Activated CD4-positive, alpha-beta T cell treated with anti-CD3 and anti-CD28 coated beads, Interleukin-2, amount 10 ng/mL, durations not matched to agents 7 days and 5 days (primary cell): ENCODE data around the gene SLAMF8. TPM values are rescaled to one million over a fixed set of nuclear protein-coding genes. Genes with fewer than 3 reads are reported as not detected.

Experiments used
- CTCF ChIA-PET: fragments of 350-600 bp; sonication (Branson Sonifier 250); formaldehyde crosslinking; loops from one replicate; lab custom pipeline; 2021; ENCODE audit warnings: antibody characterized with exemption; lab: Charles Lee
- POLR2A ChIA-PET: fragments of 350-600 bp; sonication (Branson Sonifier 250); formaldehyde crosslinking; loops from one replicate; lab custom pipeline; 2021; ENCODE audit warnings: antibody characterized with exemption; lab: Charles Lee
- DNase-seq: peaks from one replicate; pipeline ENCODE4 v3.0.0-alpha.2; 2020
- H3K27ac Mint-ChIP-seq: one replicate; pipeline ENCODE4 v1.8.0; 2021; ENCODE audit warnings: mild to moderate bottlenecking, moderate library complexity, mixed read lengths
- H3K27me3 Mint-ChIP-seq: one replicate; pipeline ENCODE4 v1.8.0; 2021; ENCODE audit warnings: mixed read lengths
- H3K36me3 Mint-ChIP-seq: one replicate; pipeline ENCODE4 v1.8.0; 2021; ENCODE audit warnings: low read depth, mixed read lengths
- H3K4me1 Mint-ChIP-seq: one replicate; pipeline ENCODE4 v1.8.0; 2021; ENCODE audit warnings: mixed read lengths
- H3K4me3 Mint-ChIP-seq: one replicate; pipeline ENCODE4 v1.8.0; 2021; ENCODE audit warnings: mild to moderate bottlenecking, moderate library complexity, mixed read lengths
- H3K9me3 Mint-ChIP-seq: one replicate; pipeline ENCODE4 v1.8.0; 2021; ENCODE audit warnings: mixed read lengths
- total RNA-seq, 2 experiments: library from RNA; stranded (reverse); gene quantifications; one replicate each; pipeline ENCODE4 v1.2.3, GENCODE V29; 2021

The SLAMF8 gene
- total RNA-seq, 2 experiments from 2014 or later: 0.47 to 0.89 TPM

DNA sequence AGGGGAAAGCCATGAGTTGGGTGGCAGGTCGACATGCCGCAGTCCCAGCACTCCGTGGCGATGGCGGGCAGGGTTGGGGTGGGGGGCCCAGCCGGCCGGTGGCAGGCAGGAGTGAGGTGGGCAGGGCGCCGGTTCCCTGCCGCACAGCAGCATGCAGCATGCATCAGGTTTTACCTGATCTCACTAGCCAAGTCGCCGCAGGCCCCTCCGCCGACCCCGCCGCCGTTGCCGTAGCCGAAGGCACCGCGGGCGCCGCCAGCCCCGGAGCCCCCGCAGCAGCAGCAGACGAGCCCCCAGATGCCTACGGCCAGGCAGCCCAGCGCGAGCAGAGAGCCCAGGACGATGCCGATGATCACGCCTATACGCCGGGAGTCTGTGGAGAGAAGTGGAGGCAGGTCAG lies 29.0 kb downstream of the SLAMF8 start:
- Mint-ChIP-seq H3K27ac (no peak overlapping the region), H3K9me3 (no peaks in the 10 kb centered on the region), H3K4me3 (no peak overlapping the region), H3K27me3 (peaks cover 4% of the 10 kb centered on the region), H3K36me3 (no peaks in the 10 kb centered on the region), H3K4me1 (peaks cover 15% of the 10 kb centered on the region)
- DNase-seq: no peak
- CTCF ChIA-PET: no interaction called here
- POLR2A ChIA-PET: no interaction called here

DNA sequence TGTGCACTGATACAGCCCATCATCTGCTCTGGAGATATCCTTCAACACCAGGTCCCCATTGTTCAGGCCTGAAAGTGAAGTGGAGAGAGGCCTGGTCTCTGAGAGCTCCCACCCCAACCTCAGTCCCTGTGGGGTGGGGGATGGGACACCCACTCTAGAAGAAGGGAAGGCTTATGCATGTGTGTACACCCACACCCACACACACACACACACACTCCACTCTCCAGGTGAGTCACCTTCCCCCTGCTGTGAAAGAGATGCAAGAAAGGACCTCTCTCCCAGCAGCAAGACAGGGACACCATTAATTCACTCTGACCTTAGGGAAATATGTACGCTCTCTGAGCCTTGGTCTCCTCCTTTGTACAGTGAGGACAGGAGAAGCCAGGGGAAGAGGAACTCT lies 29.9 kb downstream of the SLAMF8 start:
- H3K9me3 Mint-ChIP-seq: no peaks in the 10 kb centered on the region
- CTCF ChIA-PET: interaction anchor here (1.3 to 1.5 kb wide), 2 partner anchors 19 to 76 kb away, joined by 3 to 5 read pairs; partner anchors contain the start of gene DUSP23
- peaks cover 3% of the 10 kb centered on the region for H3K27me3 Mint-ChIP-seq
- no peak overlapping the region for H3K4me3 Mint-ChIP-seq
- H3K36me3 Mint-ChIP-seq: no peaks in the 10 kb centered on the region
- H3K4me1 Mint-ChIP-seq: peaks cover 15% of the 10 kb centered on the region
- peak overlapping the region; percentile 10 for H3K27ac Mint-ChIP-seq
- POLR2A ChIA-PET: no interaction called here
- DNase-seq: no peak

DNA sequence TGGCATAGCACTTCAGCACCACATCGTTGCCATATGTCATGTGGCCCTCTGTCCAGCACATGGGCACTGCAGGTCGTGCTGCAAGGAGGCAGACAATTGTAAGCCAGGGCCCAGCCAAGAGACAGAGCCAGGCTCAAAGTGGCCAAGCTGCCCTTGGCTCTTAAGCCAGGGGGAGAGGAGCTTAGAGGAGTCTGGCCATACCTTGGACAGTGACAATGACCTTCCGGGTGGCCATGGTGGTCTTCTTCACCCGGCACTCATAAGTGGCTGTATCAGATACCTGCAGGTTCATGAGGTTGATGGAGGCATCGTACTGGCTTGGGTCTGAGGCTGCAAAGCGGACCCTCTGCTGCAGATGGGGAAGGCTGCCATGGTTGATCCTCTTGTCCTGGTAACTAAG lies 31.2 kb downstream of the SLAMF8 start:
- DNase-seq: no peak
- Mint-ChIP-seq H3K4me1 (peaks cover 13% of the 10 kb centered on the region), H3K9me3 (no peaks in the 10 kb centered on the region), H3K27ac (no peak overlapping the region), H3K27me3 (peaks cover 2% of the 10 kb centered on the region), H3K36me3 (no peaks in the 10 kb centered on the region), H3K4me3 (no peak overlapping the region)
- POLR2A ChIA-PET: no interaction called here
- CTCF ChIA-PET: interaction anchor here (0.7 to 1.3 kb wide), 3 partner anchors 25 to 124 kb away, joined by 3 read pairs; no protein-coding TSS in a partner anchor

DNA sequence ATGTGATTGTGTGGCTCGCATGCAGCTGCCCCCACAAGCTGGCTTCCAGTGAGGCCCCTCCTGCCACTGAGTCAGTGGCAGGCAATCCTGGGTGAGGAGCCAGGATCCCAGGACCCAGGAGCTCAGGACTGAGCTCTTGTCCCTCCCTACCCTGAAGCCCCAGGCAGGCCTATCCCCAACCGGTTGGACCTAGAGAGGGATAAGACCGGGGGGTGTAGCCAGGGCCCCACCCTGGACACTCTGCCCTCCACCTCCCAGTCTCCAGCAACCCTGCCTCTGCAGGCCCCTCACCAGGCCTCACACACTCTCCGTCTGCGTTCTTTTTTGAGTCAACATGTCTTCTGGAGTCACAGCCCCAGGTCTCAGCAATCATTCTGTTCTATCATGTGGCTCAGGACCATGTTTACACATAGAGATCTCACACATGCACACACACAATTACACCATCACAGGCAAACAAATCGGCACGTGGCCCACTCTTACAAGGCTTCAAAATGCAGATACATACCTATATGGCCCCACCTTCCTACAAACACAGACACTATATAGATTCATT lies 33.2 kb downstream of the SLAMF8 start:
- POLR2A ChIA-PET: no interaction called here
- peaks cover 4% of the 10 kb centered on the region for H3K4me1 Mint-ChIP-seq
- H3K36me3 Mint-ChIP-seq: no peaks in the 10 kb centered on the region
- CTCF ChIA-PET: interaction anchor here (0.9 to 3.5 kb wide), 2 partner anchors 8 to 56 kb away, joined by 3 to 10 read pairs; no protein-coding TSS in a partner anchor
- H3K27ac Mint-ChIP-seq: no peak overlapping the region
- H3K27me3 Mint-ChIP-seq: no peaks in the 10 kb centered on the region
- no peak for DNase-seq
- H3K4me3 Mint-ChIP-seq: no peak overlapping the region
- H3K9me3 Mint-ChIP-seq: no peaks in the 10 kb centered on the region

DNA sequence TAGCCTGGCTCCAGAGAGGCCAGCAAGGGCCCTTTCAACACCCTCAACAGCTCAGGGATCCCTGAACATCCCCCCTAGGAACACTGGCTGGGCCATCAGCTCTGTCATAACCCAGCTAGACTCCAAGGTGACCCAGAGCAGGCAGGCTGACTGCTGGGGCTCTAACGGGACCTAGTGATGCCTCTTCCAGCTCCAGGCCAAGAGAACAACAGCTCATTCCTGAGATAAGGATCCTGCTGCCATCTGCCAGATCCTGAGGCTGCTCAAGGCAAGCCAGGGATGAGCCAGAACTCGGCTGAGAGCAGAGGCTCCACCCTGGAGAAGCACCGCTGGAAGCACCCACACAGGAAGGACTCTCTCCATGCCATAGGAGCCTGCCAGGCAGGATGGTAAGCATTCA lies 33.8 kb downstream of the SLAMF8 start:
- no peak for DNase-seq
- Mint-ChIP-seq H3K4me1 (no peaks in the 10 kb centered on the region), H3K27ac (no peak overlapping the region), H3K27me3 (no peaks in the 10 kb centered on the region), H3K4me3 (no peak overlapping the region), H3K9me3 (no peaks in the 10 kb centered on the region), H3K36me3 (no peaks in the 10 kb centered on the region)
- CTCF ChIA-PET: interaction anchor here (0.9 to 3.5 kb wide), 2 partner anchors 9 to 56 kb away, joined by 3 to 10 read pairs; no protein-coding TSS in a partner anchor
- POLR2A ChIA-PET: no interaction called here

GRCh38 chr1:159861218-159861617 lies 34.5 kb downstream of the SLAMF8 start:
- H3K27me3 Mint-ChIP-seq: no peaks in the 10 kb centered on the region
- CTCF ChIA-PET: interaction anchor here (3.5 kb wide), 1 partner anchor 10 kb away, joined by 10 read pairs; no protein-coding TSS in a partner anchor

DNA sequence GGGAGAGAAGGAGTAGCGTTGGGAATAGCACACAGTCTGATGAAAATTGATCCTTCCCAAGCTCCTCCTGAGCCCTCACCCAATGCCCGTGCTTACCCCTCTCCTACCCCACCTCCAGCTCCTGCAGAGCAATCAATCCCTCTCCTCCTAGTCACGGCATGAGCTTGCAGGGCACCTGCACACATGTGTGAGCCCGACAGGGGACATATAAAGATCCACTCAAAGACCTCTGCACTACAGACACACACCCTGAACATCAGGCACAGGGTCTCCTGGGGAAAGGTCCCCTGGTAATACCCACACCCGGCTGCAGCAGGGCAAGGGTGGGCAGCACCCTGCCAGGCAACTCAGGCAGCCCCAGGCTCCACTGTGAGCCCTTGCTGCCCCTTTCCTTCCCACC lies 35.4 kb downstream of the SLAMF8 start:
- H3K9me3 Mint-ChIP-seq: no peaks in the 10 kb centered on the region
- ChIA-PET CTCF (interaction anchor here (1.4 to 3.5 kb wide), 2 partner anchors 10 to 32 kb away, joined by 3 to 10 read pairs; no protein-coding TSS in a partner anchor), POLR2A (no interaction called here)
- DNase-seq: no peak
- no peak overlapping the region for H3K4me3 Mint-ChIP-seq
- H3K27ac Mint-ChIP-seq: no peak overlapping the region
- no peaks in the 10 kb centered on the region for H3K27me3 Mint-ChIP-seq
- H3K36me3 Mint-ChIP-seq: no peaks in the 10 kb centered on the region
- H3K4me1 Mint-ChIP-seq: peaks cover 11% of the 10 kb centered on the region

More at GRCh38 chr1:159861218-159861617, 34.5 kb downstream of the SLAMF8 start:
- Mint-ChIP-seq H3K9me3 (no peaks in the 10 kb centered on the region), H3K4me3 (no peak overlapping the region), H3K27ac (no peak overlapping the region), H3K36me3 (no peaks in the 10 kb centered on the region), H3K4me1 (peaks cover 3% of the 10 kb centered on the region)
- POLR2A ChIA-PET: no interaction called here
- no peak for DNase-seq

DNA sequence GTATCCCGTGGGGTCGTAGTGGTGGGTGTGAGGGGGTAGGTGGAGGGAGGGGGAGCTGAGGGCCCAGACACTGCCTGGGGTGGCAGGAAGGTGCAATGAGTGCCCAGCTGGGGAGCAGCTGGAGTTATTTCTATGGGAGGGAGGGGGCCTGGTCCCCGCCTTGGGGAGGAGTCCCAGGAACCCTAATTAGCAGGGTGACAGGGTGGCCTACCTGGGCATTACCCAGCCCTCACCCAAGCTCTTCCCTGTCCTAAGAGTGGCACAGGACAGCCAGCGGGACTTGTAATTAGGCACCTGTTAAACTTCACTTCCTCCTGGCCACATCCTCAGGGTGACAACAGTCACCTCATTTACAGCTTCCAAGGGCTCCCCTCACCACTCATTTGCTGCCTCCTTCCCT lies 35.9 kb downstream of the SLAMF8 start, which contains the start of gene VSIG8:
Gene VSIG8, minus strand, starts transcription at position 101 of the 400 bp plus-strand sequence. CDS start 136 bp downstream, outside the sequence.
- POLR2A ChIA-PET: no interaction called here
- Mint-ChIP-seq H3K4me1 (peaks cover 13% of the 10 kb centered on the region), H3K36me3 (no peaks in the 10 kb centered on the region), H3K9me3 (no peaks in the 10 kb centered on the region), H3K27ac (no peak within 1 kb of the TSS), H3K27me3 (no peaks in the 10 kb centered on the region), H3K4me3 (no peak within 1 kb of the TSS)
- no peak for DNase-seq
- CTCF ChIA-PET: interaction anchor here (1.4 to 3.5 kb wide), 2 partner anchors 11 to 32 kb away, joined by 3 to 10 read pairs; no protein-coding TSS in a partner anchor

- Mint-ChIP-seq H3K27me3 (no peaks in the 10 kb centered on the region), H3K27ac (no peak overlapping the region), H3K4me3 (no peak overlapping the region), H3K36me3 (no peaks in the 10 kb centered on the region), H3K9me3 (no peaks in the 10 kb centered on the region), H3K4me1 (peaks cover 17% of the 10 kb centered on the region)
- POLR2A ChIA-PET: no interaction called here
- CTCF ChIA-PET: interaction anchor here (1.9 kb wide), 1 partner anchor 65 kb away, joined by 4 read pairs; no protein-coding TSS in a partner anchor
- DNase-seq: no peak
Measured at GRCh38 chr1:159864262-159864661, 37.6 kb downstream of the SLAMF8 start.

GRCh38 chr1:159866066-159866465 lies 39.4 kb downstream of the SLAMF8 start:
- no peak overlapping the region for H3K4me3 Mint-ChIP-seq
- H3K27me3 Mint-ChIP-seq: no peaks in the 10 kb centered on the region
- POLR2A ChIA-PET: no interaction called here
- H3K36me3 Mint-ChIP-seq: no peaks in the 10 kb centered on the region
- peaks cover 19% of the 10 kb centered on the region for H3K4me1 Mint-ChIP-seq
- CTCF ChIA-PET: interaction anchor here (1.0 to 1.1 kb wide), 2 partner anchors 12 to 21 kb away, joined by 3 read pairs; no protein-coding TSS in a partner anchor
- H3K9me3 Mint-ChIP-seq: no peaks in the 10 kb centered on the region
- no peak for DNase-seq
- peak overlapping the region; percentile 70 for H3K27ac Mint-ChIP-seq

GRCh38 chr1:159866905-159867663 lies 40.4 kb downstream of the SLAMF8 start:
- ChIA-PET POLR2A (no interaction called here), CTCF (interaction anchor here (0.5 to 1.1 kb wide), 2 partner anchors 20 to 396 kb away, joined by 3 read pairs; no protein-coding TSS in a partner anchor)
- DNase-seq: peak; percentile 10
- Mint-ChIP-seq H3K4me1 (peaks cover 19% of the 10 kb centered on the region), H3K9me3 (no peaks in the 10 kb centered on the region), H3K36me3 (no peaks in the 10 kb centered on the region), H3K27me3 (no peaks in the 10 kb centered on the region), H3K4me3 (no peak overlapping the region), H3K27ac (no peak overlapping the region)

DNA sequence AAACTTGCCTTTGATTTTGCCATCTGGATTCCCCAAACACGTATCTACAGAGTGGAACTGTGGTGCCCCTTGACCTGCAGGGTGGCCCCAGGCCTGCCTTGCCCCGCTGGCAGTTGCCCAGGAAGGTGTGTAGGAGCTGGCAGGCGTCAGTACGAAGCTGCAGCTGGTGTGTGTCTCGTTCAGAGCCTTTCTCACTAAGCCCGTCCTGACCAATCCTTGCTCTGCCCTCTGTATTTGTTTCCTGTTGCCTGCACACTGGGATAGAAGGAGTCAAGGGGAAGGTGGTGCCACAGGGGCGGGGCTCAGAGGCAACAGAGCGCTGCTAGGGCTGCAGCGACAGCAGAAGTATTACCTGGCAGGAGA lies 41.0 kb downstream of the SLAMF8 start:
- Mint-ChIP-seq H3K36me3 (no peaks in the 10 kb centered on the region), H3K4me1 (peaks cover 19% of the 10 kb centered on the region), H3K4me3 (no peak overlapping the region), H3K27ac (no peak overlapping the region), H3K27me3 (no peaks in the 10 kb centered on the region), H3K9me3 (no peaks in the 10 kb centered on the region)
- no peak for DNase-seq
- CTCF ChIA-PET: no interaction called here
- POLR2A ChIA-PET: no interaction called here

DNA sequence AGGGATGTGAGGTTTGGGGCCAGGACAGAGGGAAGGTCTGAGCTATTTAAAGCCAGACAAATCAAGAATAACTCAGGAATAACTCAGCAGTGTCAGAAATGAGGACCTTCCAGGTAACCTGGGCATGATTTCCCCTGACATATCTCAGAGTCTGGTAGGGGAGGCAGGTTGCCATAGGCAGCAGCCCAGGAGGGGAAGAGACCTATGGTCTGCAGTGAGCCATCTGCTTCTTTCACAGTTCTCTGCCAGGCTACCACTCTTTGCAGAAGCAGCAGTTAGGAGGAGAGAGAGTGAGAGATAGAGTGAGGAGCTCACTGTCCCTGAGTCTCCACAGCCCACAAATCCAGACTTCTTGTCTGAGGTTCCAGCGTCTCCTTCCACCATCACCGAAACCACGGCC lies 42.1 kb downstream of the SLAMF8 start:
- POLR2A ChIA-PET: no interaction called here
- no peaks in the 10 kb centered on the region for H3K9me3 Mint-ChIP-seq
- H3K27me3 Mint-ChIP-seq: no peaks in the 10 kb centered on the region
- H3K27ac Mint-ChIP-seq: no peak overlapping the region
- peaks cover 19% of the 10 kb centered on the region for H3K4me1 Mint-ChIP-seq
- no peak overlapping the region for H3K4me3 Mint-ChIP-seq
- DNase-seq: no peak
- CTCF ChIA-PET: interaction anchor here (1.0 to 1.1 kb wide), 2 partner anchors 24 to 29 kb away, joined by 3 read pairs; no protein-coding TSS in a partner anchor
- no peaks in the 10 kb centered on the region for H3K36me3 Mint-ChIP-seq
